NCI-H2081 (cell line): ENCODE results near the gene C8G.

Experiments used
- DNase-seq, 2 experiments: peaks; one replicate each; lab custom pipeline; 2025; lab: John Stamatoyannopoulos, UW

The C8G gene

DNA sequence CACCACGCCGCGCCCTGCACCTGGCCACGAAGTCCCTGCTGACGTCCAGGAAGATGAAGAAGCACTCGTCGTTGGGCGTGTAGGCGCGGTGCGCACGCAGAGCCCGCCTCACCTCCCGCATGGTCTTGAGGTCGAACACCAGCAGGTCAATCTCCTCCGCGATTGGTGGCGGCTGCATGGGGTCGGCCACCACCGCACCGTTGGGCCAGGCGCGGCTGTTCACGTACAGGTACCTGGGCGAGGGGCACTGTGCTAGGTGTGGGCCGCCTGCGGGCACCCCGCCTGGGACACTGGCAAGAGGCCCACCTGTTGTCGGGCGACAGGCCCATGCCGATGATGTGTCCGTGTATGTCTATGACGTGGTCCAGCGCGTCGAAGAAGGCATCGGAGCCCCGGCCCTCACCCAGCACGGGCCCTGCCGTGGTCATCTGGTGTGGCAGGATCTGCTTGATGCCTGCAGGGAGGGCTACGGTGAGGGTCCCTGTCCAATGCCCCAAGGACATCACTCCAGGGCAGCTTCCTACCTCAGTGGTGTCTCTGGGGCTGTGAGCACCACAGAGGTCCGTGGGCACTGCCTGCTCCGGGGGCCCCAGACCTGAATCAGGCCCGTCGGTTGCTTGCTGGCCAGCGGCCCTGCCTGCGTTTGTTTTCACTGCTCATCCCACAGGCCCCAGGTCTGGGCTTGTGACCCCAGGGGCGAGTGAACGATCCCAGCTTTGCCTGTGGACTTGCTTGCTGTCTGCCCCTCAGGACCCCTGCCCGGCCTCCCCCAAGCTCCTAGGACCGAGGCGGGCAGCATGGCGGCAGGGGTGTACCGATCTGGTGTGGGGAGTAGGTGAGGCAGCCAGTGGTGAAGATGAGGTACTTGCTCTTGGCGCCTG lies 3.6 kb upstream of the C8G start:
- no peak for DNase-seq

GRCh38 chr9:136942112-136942880 lies 2.7 kb upstream of the C8G start:
- no peak for DNase-seq

DNA sequence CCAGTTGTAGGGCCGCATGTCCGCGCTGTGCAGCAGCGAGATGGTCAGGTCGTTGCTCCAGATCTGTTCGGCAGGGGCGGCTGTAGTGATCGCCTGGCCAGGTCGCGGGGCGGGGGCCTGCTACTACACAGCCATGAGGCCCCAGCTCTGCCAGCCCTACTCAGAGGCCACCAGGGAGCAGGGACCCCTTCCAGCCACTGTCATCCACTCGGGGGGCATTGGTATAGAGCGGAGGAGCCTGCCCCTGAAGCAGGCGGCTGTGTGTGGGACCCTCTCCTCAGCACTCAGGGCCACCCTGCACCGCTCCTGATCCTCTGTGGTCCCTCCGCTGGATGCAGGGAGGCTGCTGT lies 2.2 kb upstream of the C8G start:
- no peak for DNase-seq

DNA sequence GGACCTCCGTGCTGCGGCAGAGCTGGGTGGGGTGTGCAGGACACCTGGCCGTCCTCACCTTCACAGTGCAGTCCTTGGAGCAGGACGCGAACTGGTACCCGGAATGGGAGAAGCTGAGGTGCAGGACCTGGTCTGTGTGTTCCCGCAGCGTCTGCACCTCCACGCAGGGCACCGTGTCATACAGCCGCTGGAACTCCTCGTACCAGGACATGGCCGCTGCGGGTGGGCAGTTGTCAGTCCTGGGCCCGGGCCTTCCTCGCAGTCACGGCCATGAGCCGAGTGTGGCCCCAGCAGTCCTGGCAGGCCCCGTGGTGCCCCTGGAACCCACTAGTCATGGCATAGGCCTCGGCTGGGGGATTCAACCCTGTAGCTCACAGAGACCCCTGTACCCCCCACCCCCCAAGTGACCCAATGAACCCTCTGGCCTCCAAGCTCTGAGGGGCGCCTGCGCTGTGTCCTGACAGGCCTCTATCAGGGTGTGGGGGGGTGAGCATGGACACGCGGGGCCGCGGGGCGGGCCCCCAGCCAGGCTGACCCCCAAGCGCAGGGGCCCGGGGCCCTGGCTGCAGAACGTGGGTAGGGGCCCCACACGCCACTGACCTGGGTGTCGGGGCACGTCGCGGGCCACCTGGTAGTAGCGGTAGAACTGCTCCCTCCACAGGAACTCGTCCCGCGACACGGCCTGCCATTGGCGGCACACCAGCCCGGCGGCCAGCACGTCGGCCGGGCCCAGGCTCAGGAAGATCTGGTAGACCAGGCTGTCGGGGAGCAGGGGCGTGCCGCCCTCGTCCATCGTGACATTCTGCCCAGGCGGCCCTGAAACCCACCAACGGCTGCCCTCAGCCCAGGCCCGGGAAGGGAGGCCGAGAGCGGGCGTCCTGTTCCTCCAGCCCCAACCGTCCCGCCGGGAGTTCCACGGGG lies 1.5 kb upstream of the C8G start:
- DNase-seq, result peak in 1 of 2 experiments; percentile 25

DNA sequence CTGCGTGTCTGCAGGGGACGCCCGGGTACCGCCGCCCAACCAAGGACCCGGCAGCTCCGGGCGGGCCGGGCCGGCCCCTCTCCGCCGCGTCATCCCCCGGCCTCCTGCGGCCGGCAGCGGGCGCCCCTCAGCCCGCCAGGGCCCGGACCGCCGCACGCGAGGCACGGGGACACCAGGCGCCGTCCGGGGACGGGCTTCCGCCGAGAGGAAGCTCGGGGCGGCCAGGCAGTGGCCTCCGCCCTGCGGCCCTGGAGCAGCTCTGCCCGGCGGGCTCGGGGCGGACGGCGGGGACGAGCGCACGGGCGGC lies 878 bp upstream of the C8G start:
- DNase-seq, result no peak

- no peak for DNase-seq
These were observed 537 bp downstream of the C8G start for GRCh38 chr9:136945333-136946227.

- DNase-seq, result no peak
These were observed 1.4 kb downstream of the C8G start for GRCh38 chr9:136946228-136947027.

- no peak for DNase-seq
These were observed 2.2 kb downstream of the C8G start for GRCh38 chr9:136947028-136947891.

GRCh38 chr9:136947955-136948510 lies 3.0 kb downstream of the C8G start:
- DNase-seq, result no peak

DNA sequence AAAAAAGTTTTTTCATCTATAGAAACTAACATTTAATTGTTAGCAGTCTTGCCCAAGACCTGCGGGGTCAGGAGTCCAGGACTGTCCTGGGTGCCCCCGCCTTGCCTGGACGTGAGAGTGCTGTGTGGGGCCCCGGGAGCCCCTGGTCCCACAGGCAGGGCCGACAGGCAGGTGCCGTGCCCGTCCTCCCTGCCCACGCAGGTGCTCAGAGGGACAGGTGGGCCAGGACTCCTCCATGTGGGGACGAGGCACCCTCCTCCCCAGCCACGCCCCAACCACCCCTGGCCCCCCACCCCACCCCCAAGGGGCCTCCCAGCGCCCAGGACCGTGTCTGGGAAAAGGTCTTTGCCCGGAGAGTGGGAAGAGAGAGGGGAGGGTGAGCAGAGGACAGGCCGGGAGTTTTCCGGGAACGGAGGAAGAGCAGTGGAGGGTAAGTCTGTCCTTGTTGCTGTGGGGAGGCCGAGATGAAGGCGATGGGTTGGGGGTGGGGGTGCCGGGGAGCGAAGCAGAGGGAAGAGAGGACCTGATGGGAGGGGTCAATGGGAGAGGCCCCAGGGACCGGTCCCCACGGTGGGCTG lies 4.3 kb downstream of the C8G start:
- peak in 1 of 2 experiments; percentile 39 for DNase-seq

- DNase-seq, result peak; percentile 96
These were observed 5.0 kb downstream of the C8G start for GRCh38 chr9:136949817-136950655.

- no peak for DNase-seq
These were observed 5.7 kb downstream of the C8G start for GRCh38 chr9:136950656-136951276.

- peak in 1 of 2 experiments; percentile 4 for DNase-seq
These were observed 6.7 kb downstream of the C8G start, which contains the start of gene LCN12 for GRCh38 chr9:136951541-136952320. Gene LCN12 (plus strand): TSS chr9:136952273. CDS start chr9:136952328, 55 bp downstream.

DNA sequence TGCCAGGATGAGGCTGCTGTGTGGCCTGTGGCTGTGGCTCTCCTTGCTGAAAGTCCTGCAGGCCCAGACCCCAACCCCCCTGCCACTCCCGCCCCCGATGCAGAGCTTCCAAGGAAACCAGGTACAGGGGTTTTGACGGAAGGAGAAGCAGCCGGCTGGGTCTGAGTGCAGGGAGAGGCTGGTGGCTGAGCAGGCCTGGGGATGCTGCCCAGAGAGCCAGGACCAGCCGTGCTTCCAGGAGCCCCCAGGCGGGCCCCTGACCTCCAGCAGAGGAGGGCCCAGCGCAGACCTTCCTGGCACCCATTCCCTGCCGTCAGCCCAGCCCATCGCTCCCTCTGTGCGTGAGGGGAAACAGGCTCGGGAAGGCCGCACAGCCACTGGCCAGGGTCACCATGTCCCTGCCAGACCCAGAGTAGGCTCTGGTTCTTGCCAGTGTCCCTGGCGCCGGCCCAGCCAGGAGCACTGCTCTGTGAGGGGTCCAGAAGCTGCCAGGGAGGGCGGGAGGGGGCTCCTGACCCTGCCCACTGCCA lies 7.3 kb downstream of the C8G start:
- DNase-seq, result no peak

- no peak for DNase-seq
These were observed 8.1 kb downstream of the C8G start for GRCh38 chr9:136952876-136953770.
